ENCODE measurements around the gene VAMP3.

Gene VAMP3

GRCh38 chr1:7784492-7785071 lies 13.5 kb downstream of the VAMP3 start:
- TF ChIP-seq EZH2 (IDR thresholded peaks at IDR 0.05; ENCODE audit: borderline replicate concordance, low read length) (no peak), CTCF (IDR thresholded peaks at IDR 0.05; ENCODE audit: low read length) (no peak)
- H3F3A ChIP-seq (ENCODE audit: insufficient read depth, low read length) = no peaks in the 10 kb centered on the region
- H3K36me3 ChIP-seq (ENCODE audit: insufficient read depth, low read length) = peaks cover 12% of the 10 kb centered on the region; the same call in 1 of the 2 replicates
- no peaks in the 10 kb centered on the region for H3K27me3 ChIP-seq (ENCODE audit: insufficient read depth, low read length)
- H3K9me3 ChIP-seq (ENCODE audit: low read length) = no peaks in the 10 kb centered on the region; the same call in 1 of the 2 replicates
- no peaks in the 10 kb centered on the region for H3K79me2 ChIP-seq (ENCODE audit: insufficient read depth, low read length)
- H2AFZ ChIP-seq (ENCODE audit: low read length) = no peak overlapping the region
- H3K4me1 ChIP-seq (ENCODE audit: insufficient read depth, low read length, severe bottlenecking) = peaks cover 16% of the 10 kb centered on the region
- H3K9me2 ChIP-seq (ENCODE audit: low read depth, low read length) = no peaks in the 10 kb centered on the region
- H3K9ac ChIP-seq (ENCODE audit: low read length) = no peak overlapping the region
- H3K4me3 ChIP-seq (ENCODE audit: low read depth, low read length, poor library complexity, severe bottlenecking) = no peak overlapping the region
- H3K27ac ChIP-seq (ENCODE audit: low read depth, low read length, poor library complexity, severe bottlenecking) = no peak overlapping the region
- no peak overlapping the region for H3K4me2 ChIP-seq (ENCODE audit: low read length)
- no peaks in the 10 kb centered on the region for H4K20me1 ChIP-seq (ENCODE audit: insufficient read depth, low read length)

DNA sequence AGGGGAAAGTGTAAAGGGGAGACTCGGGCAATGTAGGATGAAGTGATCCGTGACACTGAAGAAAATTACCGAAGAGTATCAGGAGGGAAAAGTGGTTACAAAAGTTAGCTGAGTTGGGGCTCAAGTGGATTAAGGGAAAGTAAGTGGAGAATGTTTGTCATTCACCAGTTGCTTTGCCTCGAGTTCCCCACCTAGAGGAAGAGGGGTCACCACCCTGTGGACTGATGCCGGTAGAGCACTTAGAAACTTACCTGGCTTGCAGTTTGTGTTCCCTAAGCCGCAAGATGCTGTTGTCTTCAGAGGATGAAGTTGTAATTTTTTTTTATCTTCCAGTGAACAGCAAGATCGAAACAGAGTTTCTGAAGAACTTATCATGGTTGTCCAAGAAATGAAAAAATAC lies 14.0 kb downstream of the VAMP3 start:
- TF ChIP-seq EZH2 (IDR thresholded peaks at IDR 0.05; ENCODE audit: borderline replicate concordance, low read length) = no peak
- no peak for TF ChIP-seq CTCF (IDR thresholded peaks at IDR 0.05; ENCODE audit: low read length)
- no peak overlapping the region for H3K27ac ChIP-seq (ENCODE audit: low read depth, low read length, poor library complexity, severe bottlenecking)

DNA sequence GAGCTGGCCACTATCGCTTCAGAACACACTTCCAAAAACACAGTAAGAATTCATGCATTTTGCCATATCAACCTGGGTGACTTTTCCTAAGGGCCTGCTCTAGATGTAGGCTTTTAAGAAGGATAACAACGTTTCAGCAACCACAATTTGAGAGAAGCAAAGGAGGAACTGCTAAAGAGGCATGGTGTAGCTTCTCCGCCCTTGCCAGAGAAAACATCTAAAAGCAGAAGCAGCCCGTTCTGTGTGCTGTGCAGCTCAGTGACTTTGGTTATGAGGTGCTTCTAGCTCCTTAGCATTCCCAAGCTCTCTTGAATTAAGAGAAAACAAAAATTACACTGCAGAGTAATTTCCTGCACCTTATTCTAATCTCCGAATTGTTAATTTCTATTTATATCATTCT lies 15.7 kb downstream of the VAMP3 start:
- Histone ChIP-seq H3K9me2 (ENCODE audit: low read depth, low read length) (no peaks in the 10 kb centered on the region), H3K4me3 (ENCODE audit: low read depth, low read length, poor library complexity, severe bottlenecking) (no peak overlapping the region), H2AFZ (ENCODE audit: low read length) (no peak overlapping the region), H3K4me2 (ENCODE audit: low read length) (no peak overlapping the region), H3K9ac (ENCODE audit: low read length) (no peak overlapping the region), H3F3A (ENCODE audit: insufficient read depth, low read length) (no peaks in the 10 kb centered on the region), H3K9me3 (ENCODE audit: low read length) (peaks cover 3% of the 10 kb centered on the region; the same call in 1 of the 2 replicates), H4K20me1 (ENCODE audit: insufficient read depth, low read length) (no peaks in the 10 kb centered on the region), H3K4me1 (ENCODE audit: insufficient read depth, low read length, severe bottlenecking) (peaks cover 15% of the 10 kb centered on the region), H3K27me3 (ENCODE audit: insufficient read depth, low read length) (no peaks in the 10 kb centered on the region), H3K27ac (ENCODE audit: low read depth, low read length, poor library complexity, severe bottlenecking) (no peak overlapping the region), H3K79me2 (ENCODE audit: insufficient read depth, low read length) (no peaks in the 10 kb centered on the region), H3K36me3 (ENCODE audit: insufficient read depth, low read length) (no peaks in the 10 kb centered on the region)
- TF ChIP-seq EZH2 (IDR thresholded peaks at IDR 0.05; ENCODE audit: borderline replicate concordance, low read length) (no peak), CTCF (IDR thresholded peaks at IDR 0.05; ENCODE audit: low read length) (no peak)

More for the DNA sequence above, 14.0 kb downstream of the VAMP3 start:
- Histone ChIP-seq H3K4me3 (ENCODE audit: low read depth, low read length, poor library complexity, severe bottlenecking) (no peak overlapping the region), H3F3A (ENCODE audit: insufficient read depth, low read length) (no peaks in the 10 kb centered on the region), H3K9me3 (ENCODE audit: low read length) (peaks cover 3% of the 10 kb centered on the region; the same call in 1 of the 2 replicates), H3K79me2 (ENCODE audit: insufficient read depth, low read length) (no peaks in the 10 kb centered on the region), H3K4me2 (ENCODE audit: low read length) (no peak overlapping the region), H2AFZ (ENCODE audit: low read length) (no peak overlapping the region), H4K20me1 (ENCODE audit: insufficient read depth, low read length) (no peaks in the 10 kb centered on the region), H3K9me2 (ENCODE audit: low read depth, low read length) (no peaks in the 10 kb centered on the region), H3K27me3 (ENCODE audit: insufficient read depth, low read length) (no peaks in the 10 kb centered on the region), H3K4me1 (ENCODE audit: insufficient read depth, low read length, severe bottlenecking) (peaks cover 16% of the 10 kb centered on the region), H3K9ac (ENCODE audit: low read length) (no peak overlapping the region), H3K36me3 (ENCODE audit: insufficient read depth, low read length) (0 out of 2 replicates have a peak, but pooled peaks cover 8% of the 10 kb centered on the region)

Measured in OCI-LY1 (cell line).